ENCODE data around the gene TFDP1.

TFDP1 gene

GRCh38 chr13:113668491-113668971 is 84.0 kb downstream of the TFDP1 start:
- H3K4me3 ChIP-seq (replicated peaks in 1 of 2; ENCODE audit: low read depth in 2 of 2, low read length in 2 of 2): no peak overlapping the region
- TF ChIP-seq CTCF (IDR thresholded peaks at IDR 0.05; ENCODE audit: low read depth, low read length): no peak
- DNase-seq (ENCODE audit: low read depth in 2 of 2): no peak

GRCh38 chr13:113669231-113669754 is 84.7 kb downstream of the TFDP1 start:
- H3K4me3 ChIP-seq (replicated peaks in 1 of 2; ENCODE audit: low read depth in 2 of 2, low read length in 2 of 2): no peak overlapping the region
- DNase-seq (ENCODE audit: low read depth in 2 of 2): no peak
- no peak for TF ChIP-seq CTCF (IDR thresholded peaks at IDR 0.05; ENCODE audit: low read depth, low read length)

GRCh38 chr13:113669755-113670341 is 85.3 kb downstream of the TFDP1 start:
- no peak for TF ChIP-seq CTCF (IDR thresholded peaks at IDR 0.05; ENCODE audit: low read depth, low read length)
- no peak for DNase-seq (ENCODE audit: low read depth in 2 of 2)

GRCh38 chr13:113670541-113670940 is 86.0 kb downstream of the TFDP1 start:
- TF ChIP-seq CTCF (IDR thresholded peaks at IDR 0.05; ENCODE audit: low read depth, low read length): no peak
- DNase-seq (ENCODE audit: low read depth in 2 of 2): no peak

More at GRCh38 chr13:113669755-113670341, 85.3 kb downstream of the TFDP1 start:
- no peak overlapping the region for H3K4me3 ChIP-seq (replicated peaks in 1 of 2; ENCODE audit: low read depth in 2 of 2, low read length in 2 of 2)

GRCh38 chr13:113671066-113672001 is 86.8 kb downstream of the TFDP1 start:
- no peak for DNase-seq (ENCODE audit: low read depth in 2 of 2)
- no peak for TF ChIP-seq CTCF (IDR thresholded peaks at IDR 0.05; ENCODE audit: low read depth, low read length)
- no peak overlapping the region for H3K4me3 ChIP-seq (replicated peaks in 1 of 2; ENCODE audit: low read depth in 2 of 2, low read length in 2 of 2)

More at GRCh38 chr13:113670541-113670940, 86.0 kb downstream of the TFDP1 start:
- H3K4me3 ChIP-seq (replicated peaks in 1 of 2; ENCODE audit: low read depth in 2 of 2, low read length in 2 of 2): no peak overlapping the region

- no peak for DNase-seq (ENCODE audit: low read depth in 2 of 2)
- H3K4me3 ChIP-seq (replicated peaks in 1 of 2; ENCODE audit: low read depth in 2 of 2, low read length in 2 of 2): no peak overlapping the region
- no peak for TF ChIP-seq CTCF (IDR thresholded peaks at IDR 0.05; ENCODE audit: low read depth, low read length)
These were observed 87.6 kb downstream of the TFDP1 start for GRCh38 chr13:113672002-113672651.
